HFFc6 (cell line): ENCODE results near the gene SLC4A8. TPM values are rescaled to one million over a fixed set of nuclear protein-coding genes. Genes with fewer than 3 reads are reported as not detected.

ENCODE experiments used
- DNase-seq: peaks from one replicate; pipeline ENCODE4 v3.0.0-alpha.2; 2018
- H3K27ac Mint-ChIP-seq: 2 replicates; pipeline ENCODE4 v1.8.0; 2020; ENCODE audit warnings: mild to moderate bottlenecking, mixed read lengths
- H3K27me3 Mint-ChIP-seq: 2 replicates; pipeline ENCODE4 v1.8.0; 2021; ENCODE audit warnings: mild to moderate bottlenecking, moderate library complexity, mixed read lengths; ENCODE audit not compliant: insufficient read depth
- H3K36me3 Mint-ChIP-seq: 2 replicates; pipeline ENCODE4 v1.8.0; 2021; ENCODE audit warnings: low read depth, mixed read lengths
- H3K4me1 Mint-ChIP-seq: 2 replicates; pipeline ENCODE4 v1.8.0; 2020; ENCODE audit warnings: low read depth, mixed read lengths
- H3K4me3 Mint-ChIP-seq: 2 replicates; pipeline ENCODE4 v1.8.0; 2020; ENCODE audit warnings: mild to moderate bottlenecking, moderate library complexity, mixed read lengths
- H3K9me3 Mint-ChIP-seq: 2 replicates; pipeline ENCODE4 v1.8.0; 2020; ENCODE audit warnings: mild to moderate bottlenecking, mixed read lengths
- CTCF ChIP-seq: fragments of 200-600 bp; sonication (generic); IDR thresholded peaks from 2 replicates; pipeline ENCODE4 v1.5.0; 2021; ENCODE audit warnings: antibody characterized with exemption, mild to moderate bottlenecking
- total RNA-seq, 6 experiments: library from RNA; stranded (reverse); fragmentation: NEBNext Ultra II Directional; extraction: Animal tissue kit (Norgen Biotek cat#: 25700); gene quantifications; 2 replicates in 1 of 6; 3 replicates in 5 of 6; pipeline ENCODE4 v1.2.3, GENCODE V29; 2021

The SLC4A8 gene
- total RNA-seq, 6 experiments from 2014 or later, result 10.2 to 21.9 (median 14.4) TPM

DNA sequence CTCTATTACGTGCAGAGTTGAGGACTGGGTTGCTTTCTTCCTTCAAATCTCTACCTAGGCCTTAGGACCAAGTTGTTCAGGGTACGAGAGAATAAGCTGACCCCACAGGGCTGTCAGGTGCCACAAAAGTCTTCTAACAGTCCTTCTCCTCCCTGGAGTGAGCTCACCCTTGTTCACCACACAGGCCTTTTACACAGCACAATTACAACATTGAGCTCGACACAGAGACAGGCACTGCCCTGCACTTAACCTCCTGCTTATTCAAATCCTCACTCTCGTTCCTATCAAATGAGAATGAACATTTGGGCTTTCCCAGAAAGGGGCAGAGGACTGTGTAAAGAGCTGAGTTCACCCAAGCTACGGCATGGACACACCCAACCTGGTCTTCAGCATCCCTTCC is 35.8 kb upstream of the SLC4A8 start:
- Mint-ChIP-seq H3K4me1 (peaks cover 63% of the 10 kb centered on the region), H3K36me3 (no peaks in the 10 kb centered on the region), H3K9me3 (no peaks in the 10 kb centered on the region), H3K4me3 (peak overlapping the region; percentile 44), H3K27ac (peak overlapping the region; percentile 83), H3K27me3 (no peaks in the 10 kb centered on the region; the same call in 1 of the 2 replicates)
- TF ChIP-seq CTCF, result no peak
- DNase-seq, result no peak

- H3K27ac Mint-ChIP-seq, result peak overlapping the region; percentile 83
- peaks cover 65% of the 10 kb centered on the region for H3K4me1 Mint-ChIP-seq
- H3K36me3 Mint-ChIP-seq, result peaks cover 2% of the 10 kb centered on the region; the same call in 1 of the 2 replicates
- TF ChIP-seq CTCF, result no peak
- H3K27me3 Mint-ChIP-seq, result no peaks in the 10 kb centered on the region; the same call in 1 of the 2 replicates
- H3K9me3 Mint-ChIP-seq, result no peaks in the 10 kb centered on the region
- peak overlapping the region; percentile 56 for H3K4me3 Mint-ChIP-seq
- DNase-seq, result peak; percentile 50
Measured at GRCh38 chr12:51389302-51389999, 35.2 kb upstream of the SLC4A8 start.

- Mint-ChIP-seq H3K4me1 (peaks cover 75% of the 10 kb centered on the region), H3K27me3 (no peaks in the 10 kb centered on the region; the same call in 1 of the 2 replicates), H3K4me3 (peak overlapping the region; percentile 92), H3K9me3 (no peaks in the 10 kb centered on the region), H3K27ac (peak overlapping the region; percentile 87), H3K36me3 (peaks cover 4% of the 10 kb centered on the region; the same call in 1 of the 2 replicates)
- no peak for DNase-seq
- no peak for TF ChIP-seq CTCF
Measured at GRCh38 chr12:51390457-51390856, 34.2 kb upstream of the SLC4A8 start.

GRCh38 chr12:51390891-51391282 is 33.7 kb upstream of the SLC4A8 start:
- H3K36me3 Mint-ChIP-seq, result peaks cover 4% of the 10 kb centered on the region; the same call in 1 of the 2 replicates
- no peaks in the 10 kb centered on the region for H3K9me3 Mint-ChIP-seq
- DNase-seq, result peak; percentile 19
- no peaks in the 10 kb centered on the region; the same call in 1 of the 2 replicates for H3K27me3 Mint-ChIP-seq
- peak overlapping the region; percentile 92 for H3K4me3 Mint-ChIP-seq
- TF ChIP-seq CTCF, result 0 out of 2 replicates have a peak, but pooled peaks have one; percentile 20
- peaks cover 79% of the 10 kb centered on the region for H3K4me1 Mint-ChIP-seq
- peak overlapping the region; percentile 87 for H3K27ac Mint-ChIP-seq

DNA sequence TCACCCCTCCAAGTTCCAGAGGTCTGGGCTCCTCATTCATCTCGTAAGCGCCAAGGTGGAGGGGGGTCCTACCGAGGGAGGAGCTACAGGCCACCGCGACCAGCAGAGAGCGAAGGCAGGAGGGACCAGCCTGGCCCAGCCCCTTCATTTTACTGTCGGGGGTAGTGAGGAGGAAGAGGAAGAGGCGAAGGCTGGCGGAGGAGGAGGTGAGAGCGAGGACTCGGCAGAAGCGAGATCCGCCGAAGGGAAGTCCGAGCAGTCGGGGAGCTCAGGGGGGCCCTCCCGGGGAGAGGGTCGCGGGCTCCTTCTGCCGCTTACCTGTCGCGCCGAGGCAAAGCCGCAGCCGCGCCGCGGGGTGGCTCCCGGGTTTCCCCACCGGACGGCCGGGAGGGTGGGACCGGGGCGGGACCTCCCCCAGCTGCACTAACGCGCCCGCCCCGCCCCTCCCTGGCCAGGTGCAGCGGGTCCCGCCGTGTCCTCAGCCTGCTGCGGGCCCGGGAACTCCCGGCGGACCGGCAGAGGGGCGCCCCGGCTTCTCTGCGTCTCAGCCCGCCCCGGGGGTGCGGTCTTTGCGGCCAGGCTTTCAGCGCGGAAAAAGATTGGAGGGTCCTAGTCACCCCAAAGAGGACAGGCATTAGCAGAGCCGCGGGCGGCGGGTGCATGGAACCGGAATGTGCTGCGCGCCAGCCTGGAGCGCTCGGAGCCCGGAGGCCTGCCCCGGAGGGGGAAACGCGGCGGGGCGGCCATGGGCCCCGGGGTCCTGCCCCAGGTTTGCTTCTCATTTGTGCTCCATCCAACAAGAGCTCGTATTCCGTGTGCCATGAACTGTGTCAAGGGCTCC is 33.1 kb upstream of the SLC4A8 start, which contains the start of gene GALNT6:
TSS of gene GALNT6 (minus strand) at position 124 of the 841 bp plus-strand sequence. CDS start 11,625 bp downstream, outside the sequence.
- H3K9me3 Mint-ChIP-seq, result no peaks in the 10 kb centered on the region
- peaks cover 84% of the 10 kb centered on the region for H3K4me1 Mint-ChIP-seq
- DNase-seq, result no peak

More for the DNA sequence above, 33.1 kb upstream of the SLC4A8 start, which contains the start of gene GALNT6:
- TF ChIP-seq CTCF, result no peak
- peak within 1 kb of the TSS; percentile 99 for H3K27ac Mint-ChIP-seq
- peak within 1 kb of the TSS; percentile 92 for H3K4me3 Mint-ChIP-seq
- peaks cover 4% of the 10 kb centered on the region; the same call in 1 of the 2 replicates for H3K36me3 Mint-ChIP-seq
- H3K27me3 Mint-ChIP-seq, result no peaks in the 10 kb centered on the region; the same call in 1 of the 2 replicates
